ENCODE results near the gene SRRM4. TPM values are rescaled to one million over a fixed set of nuclear protein-coding genes. Genes with fewer than 3 reads are reported as not detected.

The SRRM4 gene
- total and polyA plus RNA-seq, 10 of the 15 experiments (the other 5 are each of a cell fraction or from before 2014, with no cell fraction given): under 0.01 to 0.01 TPM; not detected in 8

- Histone ChIP-seq H3K27ac (ENCODE audit: control insufficient read depth, insufficient read depth) (no peak overlapping the region), H3K4me1 (ENCODE audit: control insufficient read depth, insufficient read depth, low read length) (no peaks in the 10 kb centered on the region), H3K79me2 (ENCODE audit: control insufficient read depth, insufficient read depth, low read length) (no peaks in the 10 kb centered on the region), H3K4me2 (ENCODE audit: control insufficient read depth, insufficient read depth) (no peak overlapping the region), H4K20me1 (ENCODE audit: control insufficient read depth, insufficient read depth) (no peaks in the 10 kb centered on the region), H2AFZ (ENCODE audit: control insufficient read depth, low read depth, low read length) (no peak overlapping the region), H3K27me3 (replicated peaks in 1 of 2; ENCODE audit: control insufficient read depth in 2 of 2, insufficient read depth in 2 of 2, low read length in 1 of 2) (no peaks in the 10 kb centered on the region), H3K36me3 (ENCODE audit: control insufficient read depth in 2 of 2, insufficient read depth in 2 of 2, low read length in 1 of 2) (no peaks in the 10 kb centered on the region), H3K4me3 (no peak overlapping the region), H3K9me3 (replicated peaks; ENCODE audit: control insufficient read depth, insufficient read depth, low read length) (no peaks in the 10 kb centered on the region), H3K9ac (ENCODE audit: control insufficient read depth, insufficient read depth, low read length) (no peak overlapping the region)
- intact Hi-C loops (cut with micrococcal nuclease; ENCODE audit: unreplicated experiment) (no loop called here), in situ Hi-C loops (cut with MboI) (no loop called here)
- ChIA-PET SMC1A (ENCODE audit: uncharacterized antibody, unreplicated experiment) (no interaction called here), RAD21 (ENCODE audit: unreplicated experiment) (no interaction called here), CTCF (no interaction called here), POLR2A (no interaction called here)
- 28% methylated on average over 6 of the region's 6 CpGs for WGBS (ENCODE audit: insufficient coverage, insufficient replicate concordance, low lambda C conversion rate, missing lambda C conversion rate)
- ATAC-seq: no peak
- no peak for DNase-seq (ENCODE audit: low read depth, low spot score)
- no peak for FAIRE-seq
- no TSS peak for BruUV-seq (replicated peaks)
- TF ChIP-seq SREBF2 (IDR thresholded peaks at IDR 0.05; ENCODE audit: low read length): no peak
- TF ChIP-seq BCL3 (IDR thresholded peaks at IDR 0.05; ENCODE audit: borderline replicate concordance, insufficient read depth, low read depth, low read length, poor library complexity, severe bottlenecking): no peak
- TF ChIP-seq E2F8 (IDR thresholded peaks at IDR 0.05; ENCODE audit: low read depth, partially characterized antibody): no peak
- TF ChIP-seq NFXL1 (IDR thresholded peaks at IDR 0.05; ENCODE audit: borderline replicate concordance): no peak
- TF ChIP-seq ZNF622 (IDR thresholded peaks at IDR 0.05): no peak
- no peak for TF ChIP-seq NR2F1 (conservative IDR thresholded peaks at IDR 0.05)
- TF ChIP-seq, protein P1, sequence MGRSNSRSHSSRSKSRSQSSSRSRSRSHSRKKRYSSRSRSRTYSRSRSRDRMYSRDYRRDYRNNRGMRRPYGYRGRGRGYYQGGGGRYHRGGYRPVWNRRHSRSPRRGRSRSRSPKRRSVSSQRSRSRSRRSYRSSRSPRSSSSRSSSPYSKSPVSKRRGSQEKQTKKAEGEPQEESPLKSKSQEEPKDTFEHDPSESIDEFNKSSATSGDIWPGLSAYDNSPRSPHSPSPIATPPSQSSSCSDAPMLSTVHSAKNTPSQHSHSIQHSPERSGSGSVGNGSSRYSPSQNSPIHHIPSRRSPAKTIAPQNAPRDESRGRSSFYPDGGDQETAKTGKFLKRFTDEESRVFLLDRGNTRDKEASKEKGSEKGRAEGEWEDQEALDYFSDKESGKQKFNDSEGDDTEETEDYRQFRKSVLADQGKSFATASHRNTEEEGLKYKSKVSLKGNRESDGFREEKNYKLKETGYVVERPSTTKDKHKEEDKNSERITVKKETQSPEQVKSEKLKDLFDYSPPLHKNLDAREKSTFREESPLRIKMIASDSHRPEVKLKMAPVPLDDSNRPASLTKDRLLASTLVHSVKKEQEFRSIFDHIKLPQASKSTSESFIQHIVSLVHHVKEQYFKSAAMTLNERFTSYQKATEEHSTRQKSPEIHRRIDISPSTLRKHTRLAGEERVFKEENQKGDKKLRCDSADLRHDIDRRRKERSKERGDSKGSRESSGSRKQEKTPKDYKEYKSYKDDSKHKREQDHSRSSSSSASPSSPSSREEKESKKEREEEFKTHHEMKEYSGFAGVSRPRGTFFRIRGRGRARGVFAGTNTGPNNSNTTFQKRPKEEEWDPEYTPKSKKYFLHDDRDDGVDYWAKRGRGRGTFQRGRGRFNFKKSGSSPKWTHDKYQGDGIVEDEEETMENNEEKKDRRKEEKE (IDR thresholded peaks at IDR 0.05): no peak
- no peak for TF ChIP-seq RAD21 (IDR thresholded peaks at IDR 0.05; ENCODE audit: insufficient read depth, low read depth, low read length)
- no peak for TF ChIP-seq GATAD2B (conservative IDR thresholded peaks at IDR 0.05; ENCODE audit: low read depth)
- TF ChIP-seq NBN (IDR thresholded peaks at IDR 0.05): no peak
- no peak for TF ChIP-seq CEBPB (IDR thresholded peaks at IDR 0.05; ENCODE audit: borderline replicate concordance in 1 of 2, low read depth in 2 of 2, low read length in 2 of 2)
- TF ChIP-seq HSF1 (IDR thresholded peaks at IDR 0.05; ENCODE audit: low read depth, low read length): no peak
- no peak for TF ChIP-seq ZNF217 (IDR thresholded peaks at IDR 0.05)
- no peak for TF ChIP-seq TBL1XR1 (IDR thresholded peaks at IDR 0.05; ENCODE audit: low read depth, low read length)
- no peak for TF ChIP-seq PAX8 (IDR thresholded peaks at IDR 0.05)
- no peak for TF ChIP-seq TAF1 (IDR thresholded peaks at IDR 0.05; ENCODE audit: borderline replicate concordance, low read depth, low read length)
- TF ChIP-seq ZBED1 (IDR thresholded peaks at IDR 0.05; ENCODE audit: borderline replicate concordance): no peak
These were observed 89.8 kb downstream of the SRRM4 start for GRCh38 chr12:119071176-119071575.
